Peyer's patch (tissue), 4 donors: ENCODE measurements around the gene LEF1.

Source experiments
- POLR2A ChIP-seq, 2 donors: fragments of 450-650 bp; IDR thresholded peaks; one replicate each; pipeline ENCODE4 v1.5.1; 2017; ENCODE audit warnings: antibody characterized with exemption in 2 of 2, mild to moderate bottlenecking in 2 of 2, moderate library complexity in 2 of 2
- TF ChIP-seq, protein P1 (sequence below), 6 experiments: fragments of 450-650 bp in 4 of 6; fragments of 200-600 bp in 2 of 6; sonication (generic) in 1 of 6; IDR thresholded peaks; one replicate each; pipeline ENCODE4 v1.5.1; 2017 to 2019; ENCODE audit warnings: antibody characterized with exemption in 6 of 6, mild to moderate bottlenecking in 3 of 6, moderate library complexity in 1 of 6

DNA sequence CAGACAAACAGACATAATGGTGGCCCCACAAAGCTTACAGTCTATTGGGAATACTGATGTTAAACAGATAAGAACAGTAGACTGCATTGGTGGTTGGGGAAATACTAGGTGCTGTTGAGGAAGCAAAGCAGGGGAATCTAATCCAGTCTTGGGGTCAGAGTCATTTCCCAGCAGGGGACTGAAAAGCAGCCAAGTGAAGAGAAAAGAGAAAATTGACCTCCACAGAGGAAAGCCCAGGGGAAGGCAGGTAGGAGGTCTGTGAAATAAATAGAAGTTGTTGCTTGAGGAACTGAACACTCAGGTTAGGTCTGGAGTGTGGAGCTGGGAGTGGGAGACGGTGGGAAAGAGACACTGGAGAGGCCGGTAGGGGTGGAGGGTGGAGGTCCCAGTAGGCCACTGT, 33.0 kb upstream of the LEF1 start:
- TF ChIP-seq, protein P1, sequence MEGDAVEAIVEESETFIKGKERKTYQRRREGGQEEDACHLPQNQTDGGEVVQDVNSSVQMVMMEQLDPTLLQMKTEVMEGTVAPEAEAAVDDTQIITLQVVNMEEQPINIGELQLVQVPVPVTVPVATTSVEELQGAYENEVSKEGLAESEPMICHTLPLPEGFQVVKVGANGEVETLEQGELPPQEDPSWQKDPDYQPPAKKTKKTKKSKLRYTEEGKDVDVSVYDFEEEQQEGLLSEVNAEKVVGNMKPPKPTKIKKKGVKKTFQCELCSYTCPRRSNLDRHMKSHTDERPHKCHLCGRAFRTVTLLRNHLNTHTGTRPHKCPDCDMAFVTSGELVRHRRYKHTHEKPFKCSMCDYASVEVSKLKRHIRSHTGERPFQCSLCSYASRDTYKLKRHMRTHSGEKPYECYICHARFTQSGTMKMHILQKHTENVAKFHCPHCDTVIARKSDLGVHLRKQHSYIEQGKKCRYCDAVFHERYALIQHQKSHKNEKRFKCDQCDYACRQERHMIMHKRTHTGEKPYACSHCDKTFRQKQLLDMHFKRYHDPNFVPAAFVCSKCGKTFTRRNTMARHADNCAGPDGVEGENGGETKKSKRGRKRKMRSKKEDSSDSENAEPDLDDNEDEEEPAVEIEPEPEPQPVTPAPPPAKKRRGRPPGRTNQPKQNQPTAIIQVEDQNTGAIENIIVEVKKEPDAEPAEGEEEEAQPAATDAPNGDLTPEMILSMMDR (IDR thresholded peaks at IDR 0.05), result no peak
- TF ChIP-seq POLR2A (IDR thresholded peaks at IDR 0.05), result no peak
